Measurements from ENCODE around the gene SIX2.
A peak's percentile ranks its signal among the peaks of the same experiment; 100 is the strongest.

SIX2 gene

GRCh38 chr2:44967727-44968432, 41.4 kb downstream of the SIX2 start:
- no peak for DNase-seq (ENCODE audit: low read depth, low spot score)

GRCh38 chr2:44967056-44967455, 42.2 kb downstream of the SIX2 start:
- no peak for DNase-seq (ENCODE audit: low read depth, low spot score)

- DNase-seq (ENCODE audit: low read depth, low spot score) = no peak
These were observed 43.6 kb downstream of the SIX2 start for GRCh38 chr2:44965684-44966083.

GRCh38 chr2:44964752-44965236, 44.5 kb downstream of the SIX2 start:
- peak; percentile 49 for DNase-seq (ENCODE audit: low read depth, low spot score)

GRCh38 chr2:44962176-44962695, 47.0 kb downstream of the SIX2 start:
- no peak for DNase-seq (ENCODE audit: low read depth, low spot score)

GRCh38 chr2:44960871-44961270, 48.4 kb downstream of the SIX2 start:
- DNase-seq (ENCODE audit: low read depth, low spot score) = no peak

GRCh38 chr2:44959855-44960254, 49.4 kb downstream of the SIX2 start:
- no peak for DNase-seq (ENCODE audit: low read depth, low spot score)

GRCh38 chr2:44957656-44958327, 51.5 kb downstream of the SIX2 start:
- DNase-seq (ENCODE audit: low read depth, low spot score) = no peak

GRCh38 chr2:44956843-44957242, 52.4 kb downstream of the SIX2 start:
- no peak for DNase-seq (ENCODE audit: low read depth, low spot score)

- peak; percentile 82 for DNase-seq (ENCODE audit: low read depth, low spot score)
These were observed 53.5 kb downstream of the SIX2 start for GRCh38 chr2:44955593-44956392.

Measured in ELF-1 (cell line).